ENCODE results near the gene PPIP5K1.
"Not testable (repeated sequence)": the region's sequence is repeated elsewhere in the genome, so short reads cannot be mapped to it uniquely, and the experiment has no call there.

The PPIP5K1 gene

GRCh38 chr15:43544266-43544665, 45.7 kb downstream of the PPIP5K1 start:
- DNase-seq: no peak

GRCh38 chr15:43541785-43542184, 48.2 kb downstream of the PPIP5K1 start:
- DNase-seq: no peak

GRCh38 chr15:43538091-43538490, 51.9 kb downstream of the PPIP5K1 start:
- no peak for DNase-seq

- DNase-seq: no peak
These were observed 55.1 kb downstream of the PPIP5K1 start for GRCh38 chr15:43534897-43535296.

GRCh38 chr15:43532826-43533225, 57.2 kb downstream of the PPIP5K1 start:
- not testable (repeated sequence) for DNase-seq

- no peak for DNase-seq
These were observed 58.9 kb downstream of the PPIP5K1 start for GRCh38 chr15:43531018-43531670.

GRCh38 chr15:43529587-43530345, 60.2 kb downstream of the PPIP5K1 start:
- no peak for DNase-seq

GRCh38 chr15:43529141-43529540, 60.9 kb downstream of the PPIP5K1 start:
- no peak for DNase-seq

- no peak for DNase-seq
These were observed 61.4 kb downstream of the PPIP5K1 start for GRCh38 chr15:43528542-43529007.

- DNase-seq: no peak
These were observed 62.0 kb downstream of the PPIP5K1 start for GRCh38 chr15:43527802-43528541.

- DNase-seq: no peak
These were observed 62.8 kb downstream of the PPIP5K1 start for GRCh38 chr15:43527016-43527801.

GRCh38 chr15:43526261-43526930, 63.6 kb downstream of the PPIP5K1 start:
- no peak for DNase-seq

- DNase-seq: no peak
These were observed 64.9 kb downstream of the PPIP5K1 start for GRCh38 chr15:43525131-43525530.

- no peak for DNase-seq
These were observed 65.7 kb downstream of the PPIP5K1 start for GRCh38 chr15:43524254-43524845.

- no peak for DNase-seq
These were observed 66.4 kb downstream of the PPIP5K1 start for GRCh38 chr15:43523646-43524045.

GRCh38 chr15:43522247-43522646, 67.8 kb downstream of the PPIP5K1 start:
- no peak for DNase-seq

GRCh38 chr15:43521419-43521818, 68.6 kb downstream of the PPIP5K1 start:
- no peak for DNase-seq

GRCh38 chr15:43520138-43520537, 69.9 kb downstream of the PPIP5K1 start:
- DNase-seq: no peak

GRCh38 chr15:43519196-43519595, 70.8 kb downstream of the PPIP5K1 start:
- DNase-seq: no peak

GRCh38 chr15:43518197-43518761, 71.7 kb downstream of the PPIP5K1 start:
- peak; percentile 29 for DNase-seq
